Measurements from ENCODE around the gene MELTF.

Gene MELTF

DNA sequence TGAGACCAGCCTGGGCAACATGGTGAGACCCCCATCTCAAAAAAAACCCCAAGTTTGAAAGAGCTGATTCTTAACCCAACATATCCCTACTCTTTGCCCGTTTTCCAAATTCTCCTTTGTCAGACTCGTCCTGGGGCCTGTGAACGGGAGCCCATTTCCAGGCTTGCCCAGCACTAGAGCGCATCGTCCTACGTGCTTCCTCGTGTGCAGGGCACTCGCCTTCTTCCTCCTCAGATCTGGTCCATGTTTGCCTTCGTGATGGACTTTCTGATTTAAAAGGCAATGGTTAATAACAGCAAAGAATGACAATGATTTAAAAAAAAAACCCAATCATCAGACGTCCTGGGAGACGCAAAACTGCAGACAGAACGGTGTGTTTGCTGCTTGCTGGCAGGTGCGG lies 10.1 kb downstream of the MELTF start:
- H3K4me3 ChIP-seq (ENCODE audit: low read depth, low read length) = no peak overlapping the region
- H3K36me3 ChIP-seq = no peaks in the 10 kb centered on the region
- H3K27me3 ChIP-seq (ENCODE audit: insufficient read depth, low read depth, severe bottlenecking) = no peaks in the 10 kb centered on the region
- TF ChIP-seq, protein P1, sequence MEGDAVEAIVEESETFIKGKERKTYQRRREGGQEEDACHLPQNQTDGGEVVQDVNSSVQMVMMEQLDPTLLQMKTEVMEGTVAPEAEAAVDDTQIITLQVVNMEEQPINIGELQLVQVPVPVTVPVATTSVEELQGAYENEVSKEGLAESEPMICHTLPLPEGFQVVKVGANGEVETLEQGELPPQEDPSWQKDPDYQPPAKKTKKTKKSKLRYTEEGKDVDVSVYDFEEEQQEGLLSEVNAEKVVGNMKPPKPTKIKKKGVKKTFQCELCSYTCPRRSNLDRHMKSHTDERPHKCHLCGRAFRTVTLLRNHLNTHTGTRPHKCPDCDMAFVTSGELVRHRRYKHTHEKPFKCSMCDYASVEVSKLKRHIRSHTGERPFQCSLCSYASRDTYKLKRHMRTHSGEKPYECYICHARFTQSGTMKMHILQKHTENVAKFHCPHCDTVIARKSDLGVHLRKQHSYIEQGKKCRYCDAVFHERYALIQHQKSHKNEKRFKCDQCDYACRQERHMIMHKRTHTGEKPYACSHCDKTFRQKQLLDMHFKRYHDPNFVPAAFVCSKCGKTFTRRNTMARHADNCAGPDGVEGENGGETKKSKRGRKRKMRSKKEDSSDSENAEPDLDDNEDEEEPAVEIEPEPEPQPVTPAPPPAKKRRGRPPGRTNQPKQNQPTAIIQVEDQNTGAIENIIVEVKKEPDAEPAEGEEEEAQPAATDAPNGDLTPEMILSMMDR (IDR thresholded peaks at IDR 0.05; ENCODE audit: low read depth, low read length) = no peak
- no peaks in the 10 kb centered on the region for H3K9me3 ChIP-seq (ENCODE audit: severe bottlenecking)
- H3K27ac ChIP-seq = no peak overlapping the region
- no peak for DNase-seq

DNA sequence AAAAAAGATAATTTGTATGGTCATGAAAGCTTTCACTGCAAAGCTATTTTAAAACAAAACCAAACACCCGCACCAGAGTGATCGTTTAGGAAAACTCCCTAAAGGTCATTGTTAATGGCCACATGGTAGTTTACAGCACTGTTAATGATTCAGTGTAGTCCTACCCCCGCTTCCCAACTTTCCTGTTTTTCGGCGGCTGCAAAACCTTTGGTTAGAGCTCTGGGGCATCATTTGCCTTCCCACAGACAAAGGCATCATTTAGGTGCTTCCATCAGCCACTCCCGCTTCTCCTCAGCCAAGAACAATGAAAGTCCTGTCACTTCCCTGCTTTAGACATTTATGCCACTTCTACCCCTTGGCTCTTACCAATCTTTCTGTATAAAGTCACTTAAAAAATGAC lies 10.6 kb downstream of the MELTF start:
- Histone ChIP-seq H3K9me3 (ENCODE audit: severe bottlenecking) (no peaks in the 10 kb centered on the region), H3K27ac (no peak overlapping the region), H3K4me3 (ENCODE audit: low read depth, low read length) (no peak overlapping the region), H3K27me3 (ENCODE audit: insufficient read depth, low read depth, severe bottlenecking) (no peaks in the 10 kb centered on the region), H3K36me3 (no peaks in the 10 kb centered on the region)
- TF ChIP-seq, protein P1 (IDR thresholded peaks at IDR 0.05; ENCODE audit: low read depth, low read length) = no peak
- no peak for DNase-seq

DNA sequence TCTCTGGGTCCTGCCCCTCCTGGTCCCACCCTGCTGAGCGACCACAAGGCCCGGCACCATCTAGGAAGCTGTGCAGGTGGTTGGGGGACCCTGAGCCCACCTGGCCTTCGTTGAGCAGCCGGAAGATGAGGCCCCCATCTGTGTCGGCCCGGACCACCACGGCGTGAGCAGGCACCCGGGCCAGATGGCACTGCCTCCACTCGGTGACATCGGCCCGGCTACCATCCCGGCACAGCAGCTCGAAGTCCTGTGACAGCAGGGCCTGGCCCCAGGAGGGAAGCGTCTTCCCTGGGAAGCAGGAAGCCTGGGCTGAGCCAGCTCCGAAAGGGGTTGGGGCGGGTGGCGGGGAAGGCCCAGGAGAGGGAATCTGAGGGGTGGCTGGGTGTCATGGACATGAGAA lies 12.6 kb downstream of the MELTF start:
- no peaks in the 10 kb centered on the region for H3K36me3 ChIP-seq
- H3K9me3 ChIP-seq (ENCODE audit: severe bottlenecking) = no peaks in the 10 kb centered on the region
- H3K27ac ChIP-seq = no peak overlapping the region
- TF ChIP-seq, protein P1 (IDR thresholded peaks at IDR 0.05; ENCODE audit: low read depth, low read length) = no peak
- no peaks in the 10 kb centered on the region for H3K27me3 ChIP-seq (ENCODE audit: insufficient read depth, low read depth, severe bottlenecking)
- no peak overlapping the region for H3K4me3 ChIP-seq (ENCODE audit: low read depth, low read length)
- no peak for DNase-seq

DNA sequence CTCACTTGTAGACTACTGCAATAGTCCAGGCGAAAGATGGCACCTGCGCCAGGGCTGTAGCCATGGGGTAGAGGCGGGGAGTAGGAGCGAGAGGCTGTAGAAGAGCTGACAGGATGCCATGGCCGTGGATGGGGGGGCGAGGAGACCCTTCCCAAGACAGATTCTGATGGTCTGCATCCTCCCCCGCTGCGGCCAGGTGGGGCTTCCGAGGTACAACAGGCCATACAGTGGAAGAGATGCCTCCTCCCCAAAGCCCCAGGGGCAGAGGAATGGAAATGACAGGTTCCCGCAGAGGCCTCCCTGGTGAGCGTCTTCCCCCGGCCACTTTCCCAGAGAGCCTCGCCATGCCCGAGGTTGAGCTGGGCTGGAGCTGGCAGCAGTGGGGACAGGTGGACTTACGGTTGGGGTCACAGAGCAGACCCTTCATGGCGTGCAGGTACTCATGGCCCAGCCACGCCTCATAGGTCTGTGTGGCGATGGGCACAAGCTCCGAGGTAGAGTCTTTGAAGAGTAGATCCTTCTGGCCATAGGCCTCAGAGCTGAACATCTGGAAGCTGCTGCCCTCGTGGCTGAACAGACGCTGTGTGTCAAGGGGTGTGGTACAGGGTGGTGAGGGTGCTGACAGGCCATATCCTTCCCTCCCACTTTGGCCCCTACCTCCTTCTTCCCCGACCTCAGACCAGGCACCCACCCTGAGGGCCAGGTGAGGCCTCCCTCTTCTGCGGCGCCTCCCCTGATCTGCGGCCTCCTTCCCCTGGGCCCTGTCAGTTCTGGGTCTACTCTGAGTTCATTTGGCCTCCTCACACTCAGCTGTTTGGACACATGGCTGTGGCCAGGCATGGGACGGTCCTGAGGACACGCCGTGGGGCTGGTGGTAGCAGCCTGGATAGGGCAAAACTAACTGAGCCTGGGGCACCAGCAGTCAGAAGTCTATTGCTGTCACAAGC lies 13.6 kb downstream of the MELTF start:
- Histone ChIP-seq H3K27me3 (ENCODE audit: insufficient read depth, low read depth, severe bottlenecking) (no peaks in the 10 kb centered on the region), H3K36me3 (no peaks in the 10 kb centered on the region), H3K27ac (no peak overlapping the region), H3K4me3 (ENCODE audit: low read depth, low read length) (no peak overlapping the region), H3K9me3 (ENCODE audit: severe bottlenecking) (no peaks in the 10 kb centered on the region)
- DNase-seq = no peak
- TF ChIP-seq, protein P1 (IDR thresholded peaks at IDR 0.05; ENCODE audit: low read depth, low read length) = no peak

DNA sequence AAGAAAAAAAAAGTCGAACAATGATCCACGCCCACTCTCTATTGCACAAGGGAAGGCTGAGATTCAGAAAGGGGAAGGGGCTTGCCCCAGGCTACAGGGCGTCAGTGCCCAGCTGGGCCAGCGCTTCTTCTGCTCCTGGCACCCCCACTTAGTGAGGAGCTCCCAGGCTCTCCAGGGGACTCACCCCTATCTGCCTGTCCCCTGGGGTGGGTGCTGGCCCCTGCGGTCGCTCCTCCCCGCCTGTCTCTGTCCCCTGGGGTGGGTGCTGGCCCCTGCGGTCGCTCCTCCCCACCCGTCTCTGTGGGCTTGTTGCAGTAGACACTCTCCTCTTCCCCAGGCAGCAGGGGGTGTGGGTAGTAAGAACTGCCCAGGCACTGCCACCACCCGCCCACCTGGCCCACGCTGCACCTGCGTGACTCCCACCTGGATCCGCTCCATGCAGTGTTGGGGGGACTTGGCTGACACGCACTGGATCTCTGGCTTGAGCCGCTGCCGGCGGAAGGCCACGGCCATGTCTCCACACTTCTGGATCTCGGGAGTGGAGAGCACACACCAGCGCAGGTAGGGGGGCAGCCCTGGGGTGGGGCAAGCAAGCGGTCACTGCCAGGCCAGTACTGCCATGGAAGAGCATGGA lies 14.6 kb downstream of the MELTF start:
- TF ChIP-seq, protein P1 (IDR thresholded peaks at IDR 0.05; ENCODE audit: low read depth, low read length) = no peak
- no peaks in the 10 kb centered on the region for H3K9me3 ChIP-seq (ENCODE audit: severe bottlenecking)
- H3K36me3 ChIP-seq = no peaks in the 10 kb centered on the region
- no peak for DNase-seq
- no peaks in the 10 kb centered on the region for H3K27me3 ChIP-seq (ENCODE audit: insufficient read depth, low read depth, severe bottlenecking)
- no peak overlapping the region for H3K27ac ChIP-seq
- H3K4me3 ChIP-seq (ENCODE audit: low read depth, low read length) = no peak overlapping the region

Data from WERI-Rb-1 (cell line).